Activated CD8-positive, alpha-beta memory T cell treated with anti-CD3 and anti-CD28 coated beads, Interleukin-2, amount 50 U/mL, for 48 hours (primary cell): ENCODE results near the gene KIF1A.
"Not testable (repeated sequence)": the region's sequence is repeated elsewhere in the genome, so short reads cannot be mapped to it uniquely, and the experiment has no call there.

Source experiments
- DNase-seq: peaks from one replicate; pipeline ENCODE4 v3.0.0-alpha.2; 2020

Gene KIF1A

GRCh38 chr2:240846309-240846708 is 26.3 kb upstream of the KIF1A start:
- DNase-seq, result not testable (repeated sequence)

- DNase-seq, result no peak
These were observed 20.5 kb upstream of the KIF1A start for GRCh38 chr2:240840435-240841060.

- no peak for DNase-seq
These were observed 19.4 kb upstream of the KIF1A start for GRCh38 chr2:240839152-240840143.

DNA sequence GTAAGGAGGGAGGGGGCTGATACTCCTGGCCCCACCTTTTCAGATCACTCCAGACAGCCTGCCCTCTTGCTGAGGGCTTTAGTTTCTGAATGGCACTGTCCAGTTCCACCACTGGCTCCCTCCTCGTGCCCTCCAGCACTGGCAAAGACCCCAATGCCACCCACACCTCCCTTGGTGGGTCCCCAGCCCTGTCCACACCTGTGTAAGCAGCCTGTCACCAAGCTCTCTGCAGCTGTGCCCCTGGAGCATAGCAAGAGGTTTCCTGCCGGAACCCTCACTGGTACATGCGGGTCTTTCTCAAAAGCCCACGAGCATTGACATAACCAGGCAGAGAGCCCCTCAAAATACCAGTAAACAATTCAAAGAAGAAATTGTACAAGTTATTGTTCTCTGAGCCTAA is 17.6 kb upstream of the KIF1A start:
- DNase-seq, result no peak

DNA sequence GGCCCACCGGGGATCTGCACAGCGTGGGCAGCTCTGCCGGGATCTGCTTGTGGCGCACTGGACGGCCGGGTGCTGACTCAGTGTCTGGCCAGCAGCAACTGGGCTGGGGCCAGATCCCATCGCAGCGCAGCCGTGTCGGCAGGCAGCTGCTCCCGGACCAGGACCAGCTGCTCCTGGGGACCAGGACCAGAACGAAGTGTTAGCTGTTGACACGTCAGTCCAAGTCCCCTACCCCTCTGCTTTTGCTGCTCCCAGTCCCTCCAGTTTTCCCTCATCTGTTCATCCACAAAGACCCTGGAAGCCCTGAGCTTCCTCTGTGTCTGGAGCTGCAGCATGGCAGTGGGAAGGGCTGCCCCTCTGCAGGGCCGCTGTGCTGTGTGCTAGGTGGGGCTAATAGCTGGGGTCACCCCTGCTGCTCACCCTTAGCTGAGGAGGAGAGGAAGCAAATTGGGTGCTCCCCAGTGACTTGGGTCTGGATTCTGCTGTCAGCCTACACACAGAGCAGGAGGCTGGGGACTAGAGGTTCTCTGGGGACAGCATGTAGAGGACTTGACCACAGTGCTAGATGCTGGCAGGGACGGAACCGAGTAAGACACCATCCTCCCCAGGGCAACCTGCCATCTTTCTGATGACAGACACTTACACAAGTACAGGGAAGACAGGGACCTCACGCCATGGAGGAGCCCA is 16.9 kb upstream of the KIF1A start:
- DNase-seq, result no peak

DNA sequence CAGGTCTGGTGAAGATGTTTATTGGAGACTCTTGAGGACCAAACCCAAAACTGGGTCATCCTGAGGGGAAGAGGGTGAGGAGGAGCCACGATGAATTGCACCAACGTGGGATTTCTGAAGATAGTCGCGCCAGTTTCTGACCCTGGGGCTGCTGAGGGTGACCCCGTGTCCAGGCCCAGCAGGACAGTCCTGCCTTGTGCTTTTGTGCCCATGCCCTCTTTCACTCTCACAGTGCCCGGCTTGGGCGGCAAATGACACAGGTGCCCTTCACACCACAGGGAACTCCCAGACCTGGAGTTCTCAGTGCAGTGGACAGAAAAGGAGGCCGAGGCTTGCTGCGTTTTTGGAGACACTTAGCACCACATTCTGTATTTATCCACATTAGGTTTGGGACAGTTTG is 15.5 kb upstream of the KIF1A start:
- DNase-seq, result no peak

- DNase-seq, result no peak
These were observed 14.5 kb upstream of the KIF1A start for GRCh38 chr2:240834377-240834975.

DNA sequence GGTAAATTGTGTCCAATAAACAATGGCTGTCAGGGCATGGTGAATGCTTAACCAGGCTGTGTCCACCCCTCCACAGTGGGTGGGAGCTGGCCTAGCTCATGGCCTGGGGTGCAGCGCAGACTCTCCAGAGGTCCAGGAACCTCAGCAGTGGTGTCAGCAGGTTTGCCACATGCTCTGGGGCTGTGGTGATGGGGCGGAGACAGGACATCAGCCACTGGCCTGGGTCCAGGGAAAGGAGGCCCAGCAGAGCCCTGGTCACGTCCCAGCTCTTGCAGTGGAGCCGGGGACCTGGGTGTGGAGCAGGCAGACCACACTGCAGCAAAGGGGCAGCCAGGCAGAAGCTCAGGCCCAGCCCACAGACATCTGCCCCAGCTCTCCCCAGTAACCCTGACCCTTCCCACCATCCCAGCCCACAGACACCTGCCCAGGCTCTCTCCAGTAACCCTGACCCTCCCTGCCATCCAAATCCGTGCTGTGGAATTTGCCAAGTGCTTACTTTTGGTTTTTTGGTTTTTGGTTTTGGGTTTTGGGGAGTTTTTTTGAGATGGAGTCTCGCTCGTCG is 13.8 kb upstream of the KIF1A start:
- no peak for DNase-seq

DNA sequence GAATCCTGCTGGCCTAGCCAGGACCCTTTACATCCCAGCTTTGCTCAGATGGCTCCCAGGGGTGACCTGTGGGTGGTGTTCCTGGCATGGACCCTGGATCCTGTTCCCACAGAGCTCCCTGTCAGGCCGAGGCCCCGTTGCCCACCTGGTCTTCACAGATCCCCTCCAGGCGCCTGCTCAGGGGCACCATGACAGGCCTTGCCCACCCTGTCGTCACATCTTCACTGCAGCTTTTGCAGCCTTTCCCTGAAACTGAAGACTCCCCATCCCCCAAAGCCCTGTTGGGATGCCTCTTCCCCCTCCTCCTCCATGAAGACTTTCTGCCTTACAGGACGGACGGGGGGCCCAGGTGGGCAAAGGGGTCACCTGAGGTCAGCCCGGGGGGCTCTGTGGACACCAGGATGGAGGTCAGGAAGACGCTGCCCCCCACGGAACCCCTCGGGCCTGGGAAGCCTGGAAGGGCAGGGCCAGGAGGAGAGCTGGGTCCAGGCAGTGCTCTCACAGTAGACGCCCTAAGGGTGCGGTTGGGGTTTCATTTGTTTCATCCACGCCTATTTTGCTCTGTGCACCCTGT is 13.0 kb upstream of the KIF1A start:
- no peak for DNase-seq

DNA sequence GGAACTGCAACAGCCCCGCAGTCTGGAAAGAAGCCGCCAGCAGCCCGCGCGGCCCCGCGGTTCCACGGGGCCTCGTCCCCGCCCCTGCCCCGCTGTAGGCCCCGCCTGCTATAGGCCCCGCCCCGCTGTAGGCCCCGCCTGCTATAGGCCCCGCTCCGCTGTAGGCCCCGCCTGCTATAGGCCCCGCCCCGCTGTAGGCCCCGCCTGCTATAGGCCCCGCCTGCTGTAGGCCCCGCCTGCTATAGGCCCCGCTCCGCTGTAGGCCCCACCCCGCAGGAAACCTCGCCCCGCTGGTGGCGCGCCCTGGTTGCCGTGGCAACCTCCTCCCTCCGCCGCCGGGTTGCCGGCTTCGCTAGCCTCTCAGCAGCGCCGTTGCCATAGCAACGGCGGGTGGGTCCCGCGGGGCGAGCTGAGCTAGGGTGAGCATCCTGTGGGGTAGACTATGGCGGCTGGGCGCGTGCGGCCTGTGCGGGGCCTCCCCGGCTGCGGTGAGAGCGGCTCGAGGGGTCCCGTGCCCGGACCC is 12.2 kb upstream of the KIF1A start:
- peak; percentile 97 for DNase-seq

- DNase-seq, result no peak
These were observed 11.7 kb upstream of the KIF1A start for GRCh38 chr2:240831594-240832204.

GRCh38 chr2:240825476-240825875 is 5.5 kb upstream of the KIF1A start:
- DNase-seq, result peak; percentile 15

GRCh38 chr2:240823449-240824336 is 3.7 kb upstream of the KIF1A start:
- DNase-seq, result peak; percentile 30

DNA sequence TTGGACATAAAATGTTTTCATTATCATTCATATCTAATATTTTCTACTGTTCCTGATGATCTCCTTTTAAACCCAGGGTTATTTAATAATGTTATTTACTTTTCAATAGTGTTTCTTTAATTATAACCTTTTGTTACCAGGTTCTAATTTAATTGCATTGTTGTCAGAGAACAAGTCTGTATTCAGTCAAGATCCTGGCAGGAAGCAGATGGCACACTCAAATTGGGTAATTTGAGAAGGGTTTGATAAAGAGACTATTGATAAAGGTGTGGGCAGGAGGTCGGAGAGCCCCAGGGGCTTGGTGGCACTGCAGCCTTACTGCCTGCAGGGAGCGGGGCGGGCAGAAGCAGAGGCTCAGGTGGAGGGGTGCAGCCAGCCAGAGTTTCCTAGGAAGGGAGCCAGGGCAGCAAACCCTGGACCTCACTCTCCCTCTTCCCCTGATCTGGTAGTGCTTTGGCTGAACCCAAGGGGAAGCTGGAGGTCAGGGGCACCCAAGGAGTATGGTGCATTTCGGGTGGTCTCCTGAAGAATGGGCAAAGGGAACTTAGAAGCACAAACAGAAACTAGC is 2.3 kb upstream of the KIF1A start:
- DNase-seq, result peak; percentile 42

DNA sequence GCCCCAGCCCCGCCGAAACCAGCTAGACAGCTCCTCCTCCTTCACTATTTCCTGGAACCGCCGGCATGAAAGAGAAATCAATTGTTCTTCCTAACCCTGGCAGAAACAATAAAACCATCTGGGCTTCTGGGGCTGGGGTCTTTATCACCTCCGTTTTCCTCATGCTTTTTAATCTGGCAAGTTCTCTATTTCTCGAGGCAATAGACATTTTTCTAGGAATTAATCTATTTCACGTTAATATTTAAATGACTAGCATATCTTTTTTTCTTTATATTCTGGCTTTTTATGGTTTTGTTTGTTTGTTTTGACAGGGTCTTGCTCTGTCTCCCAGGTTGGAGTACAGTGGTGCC is 1.4 kb upstream of the KIF1A start:
- no peak for DNase-seq

DNA sequence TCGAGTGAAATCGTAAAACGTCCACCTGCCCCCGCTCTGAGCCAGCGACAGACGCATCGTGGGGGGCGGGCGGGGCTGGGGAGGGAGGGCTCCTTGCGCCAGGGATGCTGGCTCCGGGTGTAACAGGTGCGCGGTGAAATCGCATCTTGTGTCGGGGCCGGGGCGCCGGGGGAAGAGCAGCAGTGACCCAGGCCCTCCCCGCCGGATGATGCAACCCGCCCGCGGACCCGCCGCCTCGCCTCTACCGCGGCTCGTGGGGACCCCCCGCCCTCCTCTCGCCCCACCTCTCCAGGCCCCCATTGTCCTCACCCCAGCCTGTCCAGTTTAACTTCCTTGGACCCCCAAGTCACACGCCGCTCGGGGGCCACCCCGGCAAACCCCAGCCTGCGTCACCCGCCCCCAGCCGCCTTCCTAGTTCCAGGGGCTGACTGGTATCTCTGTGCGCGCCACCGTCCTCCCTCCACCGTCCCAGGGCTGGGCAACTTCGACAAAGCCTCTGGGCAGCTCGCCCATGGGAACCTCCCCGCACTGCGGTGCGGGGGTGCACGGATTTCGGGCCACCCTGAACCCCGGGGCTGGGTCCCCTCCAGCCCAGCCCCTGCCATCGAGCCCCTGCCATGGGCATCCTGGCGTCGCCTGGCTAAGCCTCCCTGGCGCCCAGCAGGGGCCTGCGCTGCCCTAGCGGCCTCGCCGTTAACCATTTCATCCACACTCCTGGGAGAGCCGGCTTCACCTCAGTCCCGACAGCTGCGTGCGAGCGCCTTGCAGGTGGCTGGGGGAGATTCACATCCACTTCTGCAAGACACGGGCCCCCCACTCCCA is 799 bp upstream of the KIF1A start:
- peak; percentile 70 for DNase-seq

GRCh38 chr2:240819126-240819857 is 727 bp downstream of the KIF1A start:
- peak; percentile 51 for DNase-seq

DNA sequence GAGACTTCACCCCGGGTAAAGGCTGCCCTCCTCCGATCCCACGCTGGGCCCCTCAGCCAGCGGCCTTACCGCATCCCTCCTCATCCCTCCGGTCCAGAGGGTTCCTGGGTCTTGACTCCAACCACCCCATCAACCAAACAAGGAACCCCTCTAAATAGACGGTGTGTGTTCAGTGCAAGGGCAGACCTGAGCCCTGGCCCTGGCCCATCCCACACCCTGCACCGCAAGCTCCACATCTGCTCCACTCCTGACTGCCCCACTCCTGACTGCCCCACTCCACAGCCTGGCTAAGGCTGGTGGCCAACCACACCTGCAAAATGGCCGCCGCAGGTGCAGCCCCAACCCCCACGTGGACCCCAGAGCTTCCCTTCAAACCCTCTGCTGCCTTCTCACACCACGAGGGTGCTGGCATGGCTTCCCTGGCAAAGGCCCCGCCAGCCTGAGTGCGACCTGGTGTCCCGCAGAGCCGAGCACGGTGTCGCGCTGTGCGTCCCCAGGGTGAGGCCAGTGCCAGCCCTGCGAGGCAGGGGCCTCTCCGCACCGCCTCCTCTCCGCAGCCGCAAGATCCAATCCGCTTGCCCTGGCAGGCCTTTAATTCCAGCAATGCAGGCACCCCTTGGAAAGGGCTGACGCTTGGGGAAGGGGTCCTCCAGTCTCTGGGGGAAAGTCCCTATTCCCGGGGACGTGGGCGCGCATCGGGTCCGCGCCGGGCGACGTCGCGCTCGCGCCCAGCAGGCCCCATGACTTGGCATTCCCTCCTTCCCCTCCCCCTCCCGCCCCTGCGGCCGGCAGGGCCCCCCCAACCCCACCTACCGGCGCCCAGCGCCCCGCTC is 1.5 kb downstream of the KIF1A start:
- DNase-seq, result peak; percentile 52
